HG02970 (cell line): ENCODE results near the gene SKA3.
"Not testable (repeated sequence)": the region's sequence is repeated elsewhere in the genome, so short reads cannot be mapped to it uniquely, and the experiment has no call there.

Source experiments
- ATAC-seq: cut with Tn5 transposase; IDR thresholded peaks from one replicate; pipeline ENCODE4 v1.9.1; 2021; ENCODE audit warnings: mild to moderate bottlenecking, moderate library complexity, moderate number of reproducible peaks; ENCODE audit not compliant: unreplicated experiment, low FRiP score

Gene SKA3

GRCh38 chr13:21176215-21176981 lies at the start of gene SKA3, which contains the start of gene MRPL57:
Gene SKA3, minus strand, starts transcription at chr13:21176552. Its CDS starts 75 bp downstream, at chr13:21176477.
Gene MRPL57, plus strand, starts transcription at chr13:21176658. Its CDS starts 259 bp downstream, at chr13:21176917.
- ATAC-seq: peak; percentile 91

DNA sequence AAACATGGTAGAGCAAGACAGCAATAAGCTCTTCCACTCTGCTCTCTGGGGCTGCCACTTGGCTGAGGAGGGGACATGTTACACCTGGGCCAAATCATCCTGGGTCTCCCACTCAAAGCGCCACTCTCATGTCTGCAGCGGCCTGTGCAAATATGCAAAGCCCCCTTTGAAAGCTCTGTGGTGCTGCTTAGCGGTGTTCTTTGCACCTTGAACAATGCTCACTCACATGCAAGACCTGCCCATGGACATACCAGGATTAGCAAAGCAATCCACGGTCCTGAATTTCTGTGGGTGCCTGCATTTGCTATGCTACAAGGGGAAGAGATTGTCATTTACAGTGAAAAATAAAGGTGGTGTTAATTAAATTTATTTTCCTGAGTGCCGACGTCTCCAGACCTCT lies 48.7 kb upstream of the SKA3 start:
- no peak for ATAC-seq

DNA sequence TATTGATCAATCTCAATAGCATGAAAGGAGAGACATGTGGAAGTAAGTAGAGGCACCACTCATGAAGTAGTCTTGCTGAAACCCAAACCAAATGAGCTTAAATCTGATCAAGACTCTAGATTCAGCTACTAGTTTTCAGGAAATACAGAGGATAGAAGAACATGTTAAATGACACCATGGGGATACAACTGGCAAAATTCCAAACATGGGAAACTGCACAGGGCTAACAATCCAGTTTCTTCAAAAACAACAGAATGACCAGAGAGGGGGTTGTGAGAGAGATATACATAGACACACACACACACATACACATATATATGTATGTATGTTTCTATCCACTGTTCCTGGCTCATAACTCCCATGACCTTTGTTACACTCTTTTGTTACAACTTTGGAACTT lies 44.9 kb upstream of the SKA3 start:
- ATAC-seq: no peak

DNA sequence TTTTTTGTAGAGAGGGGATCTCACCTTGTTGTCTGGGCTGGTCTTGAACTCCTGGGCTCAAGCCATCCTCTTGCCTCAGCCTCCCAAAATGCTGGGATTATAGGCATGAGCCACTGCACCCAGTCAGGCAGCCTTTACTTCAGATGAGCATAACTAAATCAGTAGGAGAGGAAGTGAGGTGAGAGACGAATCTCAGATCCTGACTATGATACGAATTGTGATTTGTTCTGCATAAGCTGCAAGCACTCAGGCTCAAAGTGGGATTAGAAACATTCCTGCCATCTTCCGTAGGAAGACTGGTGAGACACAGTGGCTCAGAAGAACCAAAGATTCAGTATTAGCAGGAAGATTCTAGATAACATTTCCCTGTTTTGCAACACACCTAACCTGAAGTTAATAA lies 43.4 kb upstream of the SKA3 start:
- ATAC-seq: not testable (repeated sequence)

- no peak for ATAC-seq
Observed at GRCh38 chr13:21219036-21219381, 42.7 kb upstream of the SKA3 start.

- ATAC-seq: peak; percentile 86
Observed at GRCh38 chr13:21218351-21219035, 42.1 kb upstream of the SKA3 start.

DNA sequence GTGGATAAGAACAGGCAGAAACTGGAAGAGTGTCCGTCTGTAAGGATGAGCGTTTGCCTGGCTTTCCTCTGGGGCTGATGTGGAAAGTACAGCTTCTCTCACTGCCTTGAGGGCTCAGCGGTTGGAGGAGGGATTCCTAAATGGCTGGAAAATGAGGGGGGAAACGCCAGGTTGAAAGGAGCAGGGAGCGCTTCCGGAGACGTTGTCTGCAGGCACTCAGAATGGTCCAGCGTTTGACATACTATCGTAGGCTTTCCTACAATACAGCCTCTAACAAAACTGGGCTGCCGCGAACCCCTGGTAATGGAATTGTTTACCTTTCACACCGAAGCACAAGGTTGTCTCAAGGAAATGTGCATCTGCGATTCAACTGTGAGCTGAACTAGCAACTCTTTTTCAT lies 40.0 kb upstream of the SKA3 start:
- no peak for ATAC-seq

- ATAC-seq: not testable (repeated sequence)
Observed at GRCh38 chr13:21215419-21215818, 39.1 kb upstream of the SKA3 start.

DNA sequence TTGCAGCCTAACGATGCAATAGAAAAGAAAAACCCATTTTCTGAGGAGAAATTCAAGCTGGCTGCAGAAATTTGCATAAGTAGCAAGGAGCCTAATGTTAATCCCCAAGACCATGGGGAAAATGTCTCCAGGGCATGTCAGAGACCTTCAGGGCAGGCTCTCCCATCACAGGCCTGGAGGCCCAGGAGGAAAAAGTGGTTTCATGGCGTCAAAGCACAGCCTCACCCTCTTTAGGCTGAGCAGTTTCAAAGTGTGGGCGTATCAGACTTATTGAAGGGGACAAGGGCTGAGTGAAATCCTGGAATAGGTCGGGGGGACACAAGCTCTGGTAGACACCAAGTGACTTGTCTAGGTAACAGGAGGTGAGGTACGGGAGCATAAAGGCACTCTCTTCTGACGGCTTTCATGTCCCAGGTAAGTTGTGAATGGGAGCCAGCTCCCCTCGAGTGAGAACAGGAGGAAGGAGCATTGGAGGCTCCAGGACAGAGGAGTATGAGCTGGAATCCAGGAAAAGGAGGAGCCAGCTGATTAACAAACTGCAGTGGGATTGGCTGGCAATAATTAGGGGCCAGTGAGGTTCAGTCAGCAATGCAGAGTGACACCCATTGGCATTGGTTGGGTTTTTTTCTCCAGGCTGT lies 35.9 kb upstream of the SKA3 start:
- no peak for ATAC-seq

GRCh38 chr13:21208652-21209154 lies 32.4 kb upstream of the SKA3 start:
- no peak for ATAC-seq

- ATAC-seq: no peak
Observed at GRCh38 chr13:21202767-21203531, 26.6 kb upstream of the SKA3 start.

- ATAC-seq: not testable (repeated sequence)
Observed at GRCh38 chr13:21201456-21202190, 25.3 kb upstream of the SKA3 start.

DNA sequence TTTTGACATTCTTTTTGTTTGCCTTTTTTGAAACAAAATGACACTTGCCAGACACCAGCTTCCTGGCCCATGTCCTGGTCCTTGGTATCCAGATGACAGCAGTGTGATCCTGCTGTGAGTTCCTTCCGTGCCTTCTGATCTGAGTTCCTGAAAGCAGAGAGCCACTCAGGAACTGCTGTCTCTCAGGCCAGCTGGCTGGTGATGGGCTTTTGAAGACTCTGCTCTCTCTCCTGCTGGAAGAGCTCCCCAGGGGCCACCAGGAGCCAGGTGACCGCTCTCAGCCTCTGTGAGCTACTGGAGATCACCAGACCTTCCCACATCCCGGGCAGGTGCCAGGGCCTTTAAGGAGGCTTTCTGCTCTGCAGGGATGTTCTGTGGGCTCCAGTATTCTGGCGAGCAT lies 22.0 kb upstream of the SKA3 start:
- ATAC-seq: not testable (repeated sequence)

GRCh38 chr13:21197606-21198225 lies 21.4 kb upstream of the SKA3 start:
- not testable (repeated sequence) for ATAC-seq

DNA sequence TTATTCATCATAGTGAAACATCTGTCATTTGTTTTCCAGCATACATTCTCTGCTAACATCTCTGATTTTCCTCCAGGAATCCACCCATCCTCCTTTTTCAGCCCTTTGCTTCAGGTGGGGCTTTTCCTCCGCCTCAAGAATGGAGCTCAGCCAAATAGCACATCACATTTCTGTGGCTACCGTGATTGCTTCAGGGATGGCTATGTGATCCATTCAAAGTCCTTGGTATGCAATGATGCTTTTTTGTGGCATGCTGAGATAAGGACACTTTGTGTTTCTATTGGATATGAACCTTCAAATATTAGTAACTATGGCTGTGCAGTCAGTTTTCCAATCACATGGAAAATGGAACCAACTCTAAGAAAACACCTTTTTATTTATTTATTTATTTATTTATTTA lies 18.4 kb upstream of the SKA3 start:
- not testable (repeated sequence) for ATAC-seq

DNA sequence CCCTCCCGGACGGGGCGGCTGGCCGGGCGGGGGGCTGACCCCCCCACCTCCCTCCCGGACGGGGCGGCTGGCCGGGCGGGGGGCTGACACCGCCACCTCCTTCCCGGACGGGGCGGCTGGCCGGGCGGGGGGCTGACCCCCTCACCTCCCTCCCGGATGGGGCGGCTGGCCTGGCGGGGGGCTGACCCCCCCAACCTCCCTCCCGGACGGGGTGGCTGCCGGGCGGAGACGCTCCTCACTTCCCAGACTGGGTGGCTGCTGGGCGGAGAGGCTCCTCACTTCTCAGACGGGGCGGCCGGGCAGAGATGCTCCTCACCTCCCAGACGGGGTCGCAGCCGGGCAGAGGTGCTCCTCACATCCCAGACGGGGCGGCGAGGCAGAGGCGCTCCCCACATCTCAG lies 10.1 kb upstream of the SKA3 start:
- not testable (repeated sequence) for ATAC-seq

DNA sequence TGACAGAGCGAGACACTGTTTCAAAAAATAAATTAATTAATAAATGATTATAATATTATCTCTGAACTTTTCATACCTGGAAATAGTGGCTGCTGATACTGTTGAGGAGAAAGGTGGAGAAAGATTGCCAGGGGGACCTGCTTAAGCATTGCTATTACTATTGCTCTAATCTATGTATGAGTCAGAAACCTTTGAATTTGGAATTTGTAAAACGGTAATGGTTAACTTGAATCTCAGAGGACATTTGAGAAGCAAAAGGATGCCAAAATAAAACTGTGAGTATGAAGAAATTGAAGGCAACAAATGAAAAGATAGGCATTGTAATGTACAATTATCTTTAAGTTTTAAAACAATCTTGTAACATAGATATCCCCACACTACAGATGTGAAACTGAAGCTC lies 5.3 kb upstream of the SKA3 start:
- no peak for ATAC-seq

DNA sequence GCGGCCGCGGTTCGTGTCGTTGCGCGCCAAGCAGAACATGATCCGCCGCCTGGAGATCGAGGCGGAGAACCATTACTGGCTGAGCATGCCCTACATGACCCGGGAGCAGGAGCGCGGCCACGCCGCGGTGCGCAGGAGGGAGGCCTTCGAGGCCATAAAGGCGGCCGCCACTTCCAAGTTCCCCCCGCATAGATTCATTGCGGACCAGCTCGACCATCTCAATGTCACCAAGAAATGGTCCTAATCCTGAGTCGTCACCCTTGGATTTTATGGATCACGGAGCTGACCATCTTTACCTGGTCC lies 581 bp upstream of the SKA3 start:
- ATAC-seq: peak; percentile 16

- no peak for ATAC-seq
Observed at GRCh38 chr13:21175656-21176214, 617 bp downstream of the SKA3 start.
